ENCODE data around the gene TEX2. TPM values are rescaled to one million over a fixed set of nuclear protein-coding genes. Genes with fewer than 3 reads are reported as not detected.

The TEX2 gene
- total and polyA plus RNA-seq, 5 donors from 2014 or later = 6.0 to 9.3 (median 6.1) TPM

DNA sequence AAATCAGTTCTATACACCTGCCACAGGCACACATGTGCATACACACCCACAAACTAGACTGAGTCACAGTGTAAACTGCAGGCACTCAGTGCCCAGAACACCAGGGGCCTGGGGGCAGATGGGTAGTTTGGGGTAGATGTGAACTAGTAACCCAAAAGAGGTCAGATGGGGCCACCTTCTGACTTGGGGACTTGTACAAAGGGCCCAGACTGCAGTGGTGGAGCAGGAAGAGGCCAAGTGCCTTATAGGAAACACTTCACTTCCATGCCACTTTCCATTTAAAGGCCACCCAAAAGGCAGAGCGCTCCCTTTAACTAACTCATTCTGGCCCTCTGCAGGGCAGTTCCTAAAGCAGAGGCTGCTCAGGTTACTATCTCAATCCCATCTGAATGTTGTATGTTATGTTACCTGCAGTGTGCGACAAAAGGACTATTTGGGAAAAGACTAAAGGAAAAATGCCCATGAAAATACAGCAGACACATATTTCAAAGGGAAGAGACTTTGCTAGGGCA, 105.3 kb downstream of the TEX2 start:
- no peak for DNase-seq
- no peaks in the 10 kb centered on the region for H3K9me3 ChIP-seq (ENCODE audit: control insufficient read depth in 2 of 2, low read length in 2 of 2)
- H3K36me3 Mint-ChIP-seq = peaks cover 21% of the 10 kb centered on the region
- ATAC-seq (ENCODE audit: low read depth in 2 of 2) = no peak
- H3K27ac ChIP-seq (ENCODE audit: insufficient read depth, low read length, poor library complexity, severe bottlenecking) = no peak overlapping the region
- no peak overlapping the region for H3K4me3 ChIP-seq (ENCODE audit: low read depth, low read length)
- no peaks in the 10 kb centered on the region for H3K27me3 ChIP-seq (ENCODE audit: control insufficient read depth, insufficient read depth, low read length)
- H3K9me3 Mint-ChIP-seq = no peaks in the 10 kb centered on the region
- peaks cover 8% of the 10 kb centered on the region for H3K4me1 ChIP-seq (ENCODE audit: control insufficient read depth, insufficient read depth, low read length, poor library complexity, severe bottlenecking)
- H3K36me3 ChIP-seq (ENCODE audit: control insufficient read depth, insufficient read depth, low read length) = peaks cover 15% of the 10 kb centered on the region
- no peak overlapping the region for H3K4me3 Mint-ChIP-seq
- no peaks in the 10 kb centered on the region for H3K27me3 Mint-ChIP-seq
- H3K4me1 Mint-ChIP-seq = peaks cover 0 to 8% (median 3%) of the 10 kb centered on the region in 4 donors
- H3K27ac Mint-ChIP-seq = no peak overlapping the region

DNA sequence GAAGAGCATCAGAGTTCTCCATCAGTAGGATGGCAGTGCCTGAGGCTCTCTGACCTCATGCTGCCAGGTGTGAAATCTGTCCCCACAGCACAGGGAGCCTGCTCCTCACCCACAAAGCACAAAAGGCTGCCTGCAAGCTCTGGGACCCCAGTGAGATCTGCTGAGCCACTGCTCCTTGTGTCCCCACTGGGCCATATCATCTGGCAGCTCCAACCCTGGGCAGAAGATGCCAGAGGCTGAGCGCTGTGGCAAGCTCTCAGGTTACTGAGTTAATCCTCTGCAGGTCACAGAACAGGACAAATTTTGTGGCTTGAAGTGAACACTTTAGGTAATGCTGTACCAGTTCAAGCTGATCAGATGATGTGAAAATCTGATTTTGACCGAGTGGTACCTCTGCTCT, 106.4 kb downstream of the TEX2 start:
- H3K9me3 Mint-ChIP-seq = no peaks in the 10 kb centered on the region
- H3K27me3 ChIP-seq (ENCODE audit: control insufficient read depth, insufficient read depth, low read length) = no peaks in the 10 kb centered on the region
- H3K4me1 Mint-ChIP-seq = peaks cover 0 to 3% (median under 1%) of the 10 kb centered on the region in 4 donors
- peaks cover 15% of the 10 kb centered on the region for H3K36me3 ChIP-seq (ENCODE audit: control insufficient read depth, insufficient read depth, low read length)
- H3K4me1 ChIP-seq (ENCODE audit: control insufficient read depth, insufficient read depth, low read length, poor library complexity, severe bottlenecking) = peaks cover 4% of the 10 kb centered on the region
- no peak for DNase-seq
- H3K4me3 Mint-ChIP-seq = no peak overlapping the region
- no peak overlapping the region for H3K4me3 ChIP-seq (ENCODE audit: low read depth, low read length)
- no peak overlapping the region for H3K27ac ChIP-seq (ENCODE audit: insufficient read depth, low read length, poor library complexity, severe bottlenecking)
- peaks cover 19% of the 10 kb centered on the region for H3K36me3 Mint-ChIP-seq
- H3K9me3 ChIP-seq (ENCODE audit: control insufficient read depth in 2 of 2, low read length in 2 of 2) = no peaks in the 10 kb centered on the region
- H3K27me3 Mint-ChIP-seq = no peaks in the 10 kb centered on the region
- ATAC-seq (ENCODE audit: low read depth in 2 of 2) = no peak
- H3K27ac Mint-ChIP-seq = no peak overlapping the region

GRCh38 chr17:64155751-64156544, 107.1 kb downstream of the TEX2 start:
- no peak overlapping the region for H3K27ac Mint-ChIP-seq
- no peaks in the 10 kb centered on the region for H3K9me3 ChIP-seq (ENCODE audit: control insufficient read depth in 2 of 2, low read length in 2 of 2)
- no peak overlapping the region for H3K27ac ChIP-seq (ENCODE audit: insufficient read depth, low read length, poor library complexity, severe bottlenecking)
- H3K4me1 ChIP-seq (ENCODE audit: control insufficient read depth, insufficient read depth, low read length, poor library complexity, severe bottlenecking) = no peaks in the 10 kb centered on the region
- H3K36me3 ChIP-seq (ENCODE audit: control insufficient read depth, insufficient read depth, low read length) = peaks cover 15% of the 10 kb centered on the region
- no peaks in the 10 kb centered on the region for H3K27me3 Mint-ChIP-seq
- no peak for ATAC-seq (ENCODE audit: low read depth in 2 of 2)
- H3K4me3 Mint-ChIP-seq = no peak overlapping the region
- no peaks in the 10 kb centered on the region for H3K4me1 Mint-ChIP-seq
- H3K36me3 Mint-ChIP-seq = peaks cover 19% of the 10 kb centered on the region
- DNase-seq = no peak
- H3K4me3 ChIP-seq (ENCODE audit: low read depth, low read length) = no peak overlapping the region
- no peaks in the 10 kb centered on the region for H3K27me3 ChIP-seq (ENCODE audit: control insufficient read depth, insufficient read depth, low read length)
- H3K9me3 Mint-ChIP-seq = no peaks in the 10 kb centered on the region

GRCh38 chr17:64155129-64155528, 107.9 kb downstream of the TEX2 start:
- ATAC-seq (ENCODE audit: low read depth in 2 of 2) (no peak), DNase-seq (no peak)
- Histone ChIP-seq H3K4me1 (ENCODE audit: control insufficient read depth, insufficient read depth, low read length, poor library complexity, severe bottlenecking) (no peaks in the 10 kb centered on the region), H3K4me3 (ENCODE audit: low read depth, low read length) (no peak overlapping the region), H3K27me3 (ENCODE audit: control insufficient read depth, insufficient read depth, low read length) (no peaks in the 10 kb centered on the region), H3K27ac (ENCODE audit: insufficient read depth, low read length, poor library complexity, severe bottlenecking) (no peak overlapping the region), H3K36me3 (ENCODE audit: control insufficient read depth, insufficient read depth, low read length) (peaks cover 18% of the 10 kb centered on the region), H3K9me3 (ENCODE audit: control insufficient read depth in 2 of 2, low read length in 2 of 2) (no peaks in the 10 kb centered on the region)
- H3K4me3 Mint-ChIP-seq = no peak overlapping the region
- no peaks in the 10 kb centered on the region for H3K4me1 Mint-ChIP-seq
- peaks cover 19% of the 10 kb centered on the region for H3K36me3 Mint-ChIP-seq
- no peak overlapping the region for H3K27ac Mint-ChIP-seq
- H3K27me3 Mint-ChIP-seq = no peaks in the 10 kb centered on the region
- no peaks in the 10 kb centered on the region for H3K9me3 Mint-ChIP-seq

- ATAC-seq (ENCODE audit: low read depth in 2 of 2) (no peak), DNase-seq (no peak)
- no peak overlapping the region for H3K27ac ChIP-seq (ENCODE audit: insufficient read depth, low read length, poor library complexity, severe bottlenecking)
- no peak overlapping the region for H3K4me3 ChIP-seq (ENCODE audit: low read depth, low read length)
- Mint-ChIP-seq H3K27ac (no peak overlapping the region), H3K9me3 (no peaks in the 10 kb centered on the region), H3K27me3 (no peaks in the 10 kb centered on the region), H3K36me3 (peaks cover 19% of the 10 kb centered on the region), H3K4me3 (no peak overlapping the region), H3K4me1 (no peaks in the 10 kb centered on the region)
- peaks cover 20% of the 10 kb centered on the region for H3K36me3 ChIP-seq (ENCODE audit: control insufficient read depth, insufficient read depth, low read length)
- no peaks in the 10 kb centered on the region for H3K27me3 ChIP-seq (ENCODE audit: control insufficient read depth, insufficient read depth, low read length)
- no peaks in the 10 kb centered on the region for H3K9me3 ChIP-seq (ENCODE audit: control insufficient read depth in 2 of 2, low read length in 2 of 2)
- H3K4me1 ChIP-seq (ENCODE audit: control insufficient read depth, insufficient read depth, low read length, poor library complexity, severe bottlenecking) = no peaks in the 10 kb centered on the region
Observed at GRCh38 chr17:64154717-64155116, 108.3 kb downstream of the TEX2 start.

DNA sequence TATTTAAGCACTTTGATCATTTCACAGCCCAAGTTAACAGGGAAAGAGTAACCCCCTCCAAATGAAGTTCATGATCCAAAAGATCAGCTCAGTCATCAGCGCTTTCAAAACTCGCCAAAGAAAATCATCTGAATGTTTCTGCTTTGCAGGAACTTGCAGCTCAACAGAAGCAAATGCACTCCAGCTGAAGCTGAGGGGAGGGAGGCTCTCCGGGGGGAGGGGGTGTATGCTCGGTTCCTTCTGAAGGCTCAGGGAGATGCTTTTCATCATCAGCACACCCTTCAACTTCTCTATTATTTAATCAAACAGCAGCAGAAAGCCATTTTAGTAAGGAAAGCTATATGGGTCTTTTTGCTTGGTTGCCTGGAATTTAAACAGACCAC, 108.8 kb downstream of the TEX2 start:
- no peak overlapping the region for H3K4me3 Mint-ChIP-seq
- no peak for DNase-seq
- Histone ChIP-seq H3K9me3 (ENCODE audit: control insufficient read depth in 2 of 2, low read length in 2 of 2) (no peaks in the 10 kb centered on the region), H3K27ac (ENCODE audit: insufficient read depth, low read length, poor library complexity, severe bottlenecking) (no peak overlapping the region), H3K4me3 (ENCODE audit: low read depth, low read length) (no peak overlapping the region), H3K36me3 (ENCODE audit: control insufficient read depth, insufficient read depth, low read length) (peaks cover 16% of the 10 kb centered on the region), H3K27me3 (ENCODE audit: control insufficient read depth, insufficient read depth, low read length) (no peaks in the 10 kb centered on the region), H3K4me1 (ENCODE audit: control insufficient read depth, insufficient read depth, low read length, poor library complexity, severe bottlenecking) (no peaks in the 10 kb centered on the region)
- no peaks in the 10 kb centered on the region for H3K9me3 Mint-ChIP-seq
- no peak for ATAC-seq (ENCODE audit: low read depth in 2 of 2)
- no peaks in the 10 kb centered on the region for H3K4me1 Mint-ChIP-seq
- H3K27me3 Mint-ChIP-seq = no peaks in the 10 kb centered on the region
- peaks cover 19% of the 10 kb centered on the region for H3K36me3 Mint-ChIP-seq
- peak overlapping the region in 1 of 3 donors; percentile 51 for H3K27ac Mint-ChIP-seq

DNA sequence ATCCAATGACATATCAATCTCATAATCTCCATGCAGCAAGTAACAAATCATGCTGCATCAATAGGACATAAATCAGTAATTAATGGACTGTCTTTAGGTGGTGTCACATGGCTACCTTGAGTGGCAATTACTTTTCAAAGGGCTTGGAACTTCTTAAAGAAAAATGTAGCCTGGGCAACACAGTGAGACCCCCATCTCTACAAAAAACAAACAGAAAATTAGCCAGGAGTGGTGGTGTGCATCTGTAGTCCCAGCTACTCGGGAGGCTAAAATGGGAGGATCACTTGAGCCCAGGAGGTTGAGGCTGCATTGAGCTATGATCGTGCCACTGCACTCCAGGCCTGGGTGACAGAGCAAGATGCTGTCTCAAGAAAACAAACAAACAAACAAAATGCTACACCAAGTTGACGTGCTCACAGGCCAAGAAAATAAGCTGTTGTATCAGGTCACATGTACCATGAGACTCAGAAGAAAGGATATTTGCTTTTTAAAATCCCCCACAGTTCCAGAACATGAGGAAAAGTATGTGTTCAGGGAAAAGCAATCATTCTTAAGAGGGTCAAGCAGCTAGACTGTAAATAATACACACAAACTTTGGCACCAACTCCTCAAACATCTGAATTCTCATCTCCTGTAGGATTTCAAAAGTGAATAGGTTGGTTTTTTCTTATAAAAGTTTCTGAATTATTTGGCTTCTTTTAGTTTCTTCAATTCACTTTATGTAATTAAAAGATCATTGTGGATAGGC, 109.3 kb downstream of the TEX2 start:
- H3K36me3 Mint-ChIP-seq = peaks cover 19% of the 10 kb centered on the region

More for the DNA sequence above, 109.3 kb downstream of the TEX2 start:
- Histone ChIP-seq H3K4me3 (ENCODE audit: low read depth, low read length) (no peak overlapping the region), H3K4me1 (ENCODE audit: control insufficient read depth, insufficient read depth, low read length, poor library complexity, severe bottlenecking) (no peaks in the 10 kb centered on the region), H3K9me3 (ENCODE audit: control insufficient read depth in 2 of 2, low read length in 2 of 2) (no peaks in the 10 kb centered on the region), H3K27ac (ENCODE audit: insufficient read depth, low read length, poor library complexity, severe bottlenecking) (no peak overlapping the region), H3K27me3 (ENCODE audit: control insufficient read depth, insufficient read depth, low read length) (no peaks in the 10 kb centered on the region), H3K36me3 (ENCODE audit: control insufficient read depth, insufficient read depth, low read length) (peaks cover 15% of the 10 kb centered on the region)
- H3K27me3 Mint-ChIP-seq = no peaks in the 10 kb centered on the region
- no peak overlapping the region for H3K27ac Mint-ChIP-seq
- no peaks in the 10 kb centered on the region for H3K9me3 Mint-ChIP-seq
- ATAC-seq (ENCODE audit: low read depth in 2 of 2) = no peak
- no peak overlapping the region for H3K4me3 Mint-ChIP-seq
- H3K4me1 Mint-ChIP-seq = no peaks in the 10 kb centered on the region
- DNase-seq = no peak

Measured in CD4-positive, CD25-positive, alpha-beta regulatory T cell (primary cell).